ENCODE data around the gene PTPRK. TPM values are rescaled to one million over a fixed set of nuclear protein-coding genes. Genes with fewer than 3 reads are reported as not detected.

Gene PTPRK
- total RNA-seq, 1 donor from 2014 or later = 438 TPM

- no peak for DNase-seq
Measured at GRCh38 chr6:128065072-128065471, 455.3 kb downstream of the PTPRK start.

- DNase-seq = no peak
Measured at GRCh38 chr6:128064540-128064895, 455.9 kb downstream of the PTPRK start.

DNA sequence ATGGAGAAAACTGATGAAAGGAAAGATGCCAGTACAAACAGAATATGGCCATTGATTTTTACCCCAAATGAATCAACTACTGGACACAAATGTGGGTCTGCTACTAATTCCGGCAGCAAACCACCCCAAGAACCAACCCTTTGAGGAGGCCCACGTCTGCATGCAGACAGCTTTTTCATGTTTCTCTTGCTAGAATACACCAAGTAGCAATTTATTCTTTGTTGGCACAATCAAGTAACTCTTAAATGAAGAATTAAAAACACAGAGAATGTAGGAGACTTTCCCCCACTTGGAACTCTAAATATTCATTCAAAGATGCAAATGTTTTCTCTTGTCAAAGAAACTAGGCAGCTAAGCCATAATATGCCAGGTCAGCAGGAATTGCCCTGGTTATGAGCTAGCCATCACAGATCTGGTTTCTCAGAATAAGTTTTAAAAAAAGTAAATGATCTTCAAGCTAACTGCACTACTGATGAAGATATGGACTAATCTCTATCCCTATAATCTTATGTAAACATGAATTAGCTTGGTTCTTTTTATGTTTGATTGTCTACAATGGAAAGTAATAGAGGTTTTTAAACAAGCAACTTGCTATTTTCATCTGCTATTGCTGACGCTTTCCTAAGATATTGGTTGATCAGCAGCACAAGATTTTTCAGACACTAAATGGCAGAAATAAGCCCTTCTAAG is 456.4 kb downstream of the PTPRK start:
- DNase-seq = no peak

DNA sequence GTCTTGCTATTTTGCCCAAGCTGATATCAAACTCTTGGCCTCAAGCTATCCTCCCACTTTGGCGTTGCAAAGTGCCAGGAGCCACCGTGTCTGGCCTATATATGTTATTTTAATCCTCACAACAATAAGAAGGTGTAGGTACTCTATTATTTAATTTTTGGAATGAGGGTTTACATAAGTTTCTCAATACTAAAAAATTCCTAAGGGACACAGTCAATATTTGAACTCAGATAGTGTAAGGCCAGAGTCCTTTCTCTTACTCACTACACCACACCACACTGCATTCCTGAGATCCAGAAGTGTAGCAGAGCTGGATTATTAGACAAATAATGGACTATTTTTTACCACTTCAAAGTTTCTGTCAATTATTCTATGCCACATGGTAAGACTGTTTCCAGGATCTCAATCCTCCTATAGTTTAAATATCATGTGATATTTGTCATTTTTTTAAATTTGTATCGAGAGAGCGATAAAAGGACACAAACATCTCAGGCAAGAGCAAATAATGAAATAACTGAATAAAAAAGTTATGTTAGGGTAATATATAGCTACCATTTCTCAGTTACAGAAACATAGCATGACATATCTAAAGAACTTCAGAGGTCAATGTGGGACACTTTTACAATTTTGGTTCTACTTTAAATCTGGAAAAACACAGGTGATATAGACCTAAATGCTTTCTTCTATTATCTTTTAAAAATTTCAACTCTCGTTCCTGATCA is 457.4 kb downstream of the PTPRK start:
- DNase-seq = no peak

GRCh38 chr6:128057946-128058345 is 462.5 kb downstream of the PTPRK start:
- no peak for DNase-seq

DNA sequence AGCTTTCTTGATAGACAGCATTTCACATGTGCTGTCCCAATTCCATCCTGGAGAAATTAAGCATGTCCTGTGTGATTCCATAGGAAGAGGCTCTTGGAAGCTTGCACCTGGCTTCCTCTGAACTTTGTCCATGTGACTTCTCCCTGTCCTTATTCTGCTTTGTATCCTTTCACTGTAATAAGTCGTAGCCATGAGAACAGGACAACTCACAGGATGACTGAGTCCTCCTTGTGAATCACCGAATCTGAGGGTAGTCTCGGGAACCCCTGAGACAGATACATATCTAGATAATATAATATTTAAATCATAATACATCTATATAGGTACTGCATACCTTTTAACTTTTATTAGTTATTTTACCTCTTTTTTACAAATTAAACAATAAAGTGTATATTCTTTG is 462.9 kb downstream of the PTPRK start:
- DNase-seq = no peak

DNA sequence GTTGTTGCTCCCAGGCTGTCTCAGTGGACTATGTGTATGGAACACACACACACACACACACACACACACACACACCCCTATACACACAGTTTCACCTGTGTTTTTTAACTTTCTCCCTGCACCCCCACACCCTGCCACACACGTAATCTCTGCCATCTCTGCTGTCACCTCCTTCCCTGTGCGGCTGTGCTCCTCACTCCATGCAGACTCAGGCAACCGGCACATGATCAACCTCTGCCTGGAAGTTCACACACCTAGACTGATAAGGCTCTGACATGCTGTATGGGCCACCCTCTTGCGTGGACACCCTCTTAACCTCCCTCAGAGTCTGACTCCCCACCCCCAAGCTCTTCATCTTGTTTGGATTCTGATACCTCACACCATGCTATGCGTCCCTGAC is 467.3 kb downstream of the PTPRK start:
- DNase-seq = no peak

DNA sequence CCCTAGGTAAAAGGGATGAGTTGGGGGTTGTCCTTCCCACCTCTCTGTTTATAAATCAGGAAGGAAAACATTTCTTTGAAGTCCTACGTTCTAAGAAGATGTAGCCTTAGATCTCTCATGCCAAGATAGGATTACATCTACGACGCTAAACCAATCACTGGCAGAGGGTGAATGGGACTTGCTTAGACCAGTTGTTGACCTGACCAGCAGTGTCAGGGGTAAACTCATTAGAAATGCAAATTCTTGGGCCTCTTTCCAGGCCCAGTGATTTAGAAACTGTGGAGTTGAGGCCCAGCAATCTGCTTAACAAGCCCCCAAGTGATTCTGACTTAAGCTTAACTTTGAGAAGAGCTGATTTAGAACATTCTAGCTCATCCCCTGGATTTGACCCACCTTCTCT is 472.4 kb downstream of the PTPRK start:
- no peak for DNase-seq

GRCh38 chr6:128046033-128046432 is 474.4 kb downstream of the PTPRK start:
- DNase-seq = no peak

DNA sequence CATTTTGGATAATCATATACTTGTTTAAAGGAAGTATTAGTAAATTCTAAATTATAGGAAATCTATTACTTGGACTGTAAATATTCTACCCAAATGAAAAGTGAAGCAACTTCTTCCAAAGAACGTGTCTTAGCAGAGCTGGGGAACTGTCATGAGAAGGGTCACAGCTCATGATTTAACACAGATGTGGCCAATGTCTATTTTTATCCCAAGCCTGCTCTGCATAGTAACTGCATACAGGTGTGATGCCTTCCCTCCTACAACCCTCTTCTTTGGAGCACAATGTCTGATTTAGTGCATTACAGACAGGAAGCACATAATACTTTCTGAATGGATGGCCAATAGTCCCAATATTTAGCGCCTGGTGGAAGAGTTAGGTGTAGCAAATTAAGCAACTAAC is 480.9 kb downstream of the PTPRK start:
- no peak for DNase-seq

DNA sequence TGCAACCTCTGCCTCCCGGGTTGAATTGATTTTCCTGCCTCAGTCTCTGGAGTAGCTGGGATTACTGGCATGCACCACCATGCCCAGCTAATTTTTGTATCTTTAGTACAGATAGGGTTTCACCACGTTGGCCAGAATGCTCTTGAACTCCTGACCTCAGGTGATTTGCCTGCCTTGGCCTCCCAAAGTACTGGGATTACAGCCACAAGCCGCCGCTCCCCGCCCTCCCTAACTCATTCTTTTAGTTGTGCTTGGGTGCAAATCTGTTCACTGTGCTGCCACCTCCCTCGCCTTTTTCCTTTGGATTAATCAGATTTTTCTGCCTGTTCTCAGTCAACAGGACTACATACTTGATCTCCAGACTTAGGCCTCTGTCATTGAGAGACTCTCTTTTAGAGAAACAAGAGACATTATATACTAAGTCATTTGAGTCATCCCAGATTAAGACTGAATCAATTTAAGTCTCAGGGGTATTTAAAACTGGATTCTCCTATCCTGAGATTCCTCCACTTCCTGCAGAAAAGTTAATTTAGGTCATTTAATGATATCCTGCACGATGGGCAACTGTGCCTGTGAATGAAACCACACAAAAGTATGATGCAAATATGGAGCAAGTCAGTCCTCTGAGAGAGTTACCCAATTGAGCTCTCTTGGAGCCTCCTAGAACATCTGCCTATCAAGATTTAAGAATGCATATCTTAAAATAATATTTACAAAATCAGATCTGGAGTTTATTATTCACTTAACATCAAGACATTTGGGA is 483.4 kb downstream of the PTPRK start:
- DNase-seq = no peak

DNA sequence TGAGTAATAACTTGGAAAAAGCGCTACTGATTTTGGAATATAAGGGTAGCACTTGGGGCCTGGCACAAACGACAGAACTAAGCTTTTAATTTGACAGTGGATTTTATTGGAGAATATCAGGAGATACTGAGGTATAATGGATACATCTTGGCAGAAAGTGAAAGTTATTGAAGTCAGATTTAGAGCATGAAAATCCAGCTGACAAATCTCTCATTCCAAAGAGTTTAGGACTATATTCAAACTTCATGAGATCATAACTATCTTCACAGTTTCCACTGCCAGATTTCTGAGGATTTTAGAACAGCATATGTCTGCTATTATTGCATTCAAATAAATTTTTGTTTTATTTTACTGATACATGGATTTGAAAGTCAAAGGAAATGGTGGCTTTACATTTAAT is 487.2 kb downstream of the PTPRK start:
- no peak for DNase-seq

DNA sequence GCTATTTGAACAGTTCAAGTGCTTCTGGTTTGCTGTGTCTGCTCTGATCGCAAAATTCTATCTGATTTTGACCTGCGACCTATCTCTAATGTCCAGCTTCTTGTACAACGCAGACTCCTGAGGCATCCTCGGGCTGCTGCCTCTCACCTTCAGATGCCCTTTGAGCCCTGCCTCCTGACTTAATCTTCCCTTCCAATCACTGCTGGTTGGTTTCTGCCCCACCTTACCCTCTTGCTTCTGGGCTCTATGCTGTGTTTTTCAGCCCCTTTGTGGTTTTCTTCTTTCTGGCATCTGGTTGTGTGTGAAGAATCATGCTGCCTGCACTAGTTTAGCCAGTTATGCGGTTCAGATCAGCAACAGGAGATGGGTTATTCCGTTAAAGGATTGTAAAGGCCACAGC is 488.4 kb downstream of the PTPRK start:
- DNase-seq = no peak

DNA sequence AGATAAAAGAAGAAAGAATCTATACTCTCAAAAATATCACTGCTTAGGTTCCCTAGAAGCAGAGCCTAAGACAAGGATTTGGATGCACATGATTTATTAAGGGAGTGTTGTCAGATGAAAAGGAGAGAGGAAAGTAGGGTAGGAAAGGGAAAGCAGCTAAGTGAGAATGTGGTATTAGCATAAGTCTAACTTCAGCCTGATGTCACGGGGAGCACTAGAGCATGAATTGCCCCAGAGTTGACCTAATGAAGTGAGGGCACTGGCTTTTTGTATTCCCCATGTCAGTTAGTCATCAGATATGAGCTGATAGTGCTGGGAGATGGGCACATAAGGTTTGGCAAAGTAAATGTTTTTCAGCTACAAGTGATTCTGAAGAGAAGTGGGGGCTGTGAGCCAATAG is 490.6 kb downstream of the PTPRK start:
- DNase-seq = no peak

GRCh38 chr6:128028183-128028582 is 492.2 kb downstream of the PTPRK start:
- no peak for DNase-seq

- no peak for DNase-seq
Measured at GRCh38 chr6:128025478-128025877, 494.9 kb downstream of the PTPRK start.

DNA sequence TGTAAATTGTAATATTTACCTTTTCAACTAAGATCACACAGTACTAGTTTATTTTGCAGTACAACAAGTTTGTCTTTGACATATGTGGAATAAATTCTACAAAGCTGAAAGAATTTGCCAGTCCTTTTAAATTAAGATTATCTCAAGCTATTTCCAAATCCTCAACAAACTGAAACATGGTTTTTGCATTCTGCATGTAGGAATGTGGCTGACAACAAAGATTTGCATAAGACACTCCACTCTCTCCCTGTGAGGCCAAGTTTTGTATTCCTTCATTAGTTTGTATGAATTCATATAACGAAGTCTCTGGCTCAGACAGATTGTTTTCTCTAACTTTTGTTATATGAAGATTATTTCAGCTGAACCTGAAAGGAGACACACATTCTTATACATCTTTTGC is 495.4 kb downstream of the PTPRK start:
- no peak for DNase-seq

DNA sequence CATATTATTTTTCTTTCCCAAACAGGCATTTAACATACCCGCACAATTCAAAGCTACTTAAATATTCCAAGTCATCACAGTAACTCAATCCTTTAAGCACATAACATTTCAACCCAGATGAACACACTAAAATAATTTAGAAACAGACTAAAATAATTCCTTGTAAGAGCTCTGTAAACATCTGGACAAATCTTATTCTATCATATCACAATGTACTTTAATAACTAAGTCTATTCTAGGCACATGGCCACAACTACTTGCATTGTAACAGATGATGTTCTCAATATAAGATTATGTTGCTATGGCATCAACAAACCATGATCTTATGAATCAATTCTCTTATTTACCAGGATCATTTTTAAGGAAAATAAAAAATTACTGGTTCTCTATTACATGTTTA is 496.4 kb downstream of the PTPRK start:
- DNase-seq = no peak

DNA sequence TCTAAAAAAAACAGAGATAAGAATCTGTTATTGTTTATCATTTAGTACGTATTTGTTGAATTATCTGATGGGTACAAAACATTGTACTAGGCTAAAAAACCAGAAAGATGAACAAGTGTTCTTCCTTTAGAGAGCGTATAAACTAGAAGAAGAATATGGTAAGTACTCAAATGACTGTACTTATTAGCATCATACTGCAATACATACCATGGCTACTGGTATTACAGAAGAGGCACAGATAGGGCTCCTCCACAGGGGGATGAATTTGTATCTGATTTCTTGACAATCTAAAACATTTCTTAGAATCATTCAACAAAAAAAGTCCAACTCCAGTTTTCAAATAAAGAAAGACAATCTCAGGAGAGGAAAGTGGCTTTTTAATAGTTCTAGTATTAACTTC is 501.6 kb downstream of the PTPRK start:
- DNase-seq = no peak

DNA sequence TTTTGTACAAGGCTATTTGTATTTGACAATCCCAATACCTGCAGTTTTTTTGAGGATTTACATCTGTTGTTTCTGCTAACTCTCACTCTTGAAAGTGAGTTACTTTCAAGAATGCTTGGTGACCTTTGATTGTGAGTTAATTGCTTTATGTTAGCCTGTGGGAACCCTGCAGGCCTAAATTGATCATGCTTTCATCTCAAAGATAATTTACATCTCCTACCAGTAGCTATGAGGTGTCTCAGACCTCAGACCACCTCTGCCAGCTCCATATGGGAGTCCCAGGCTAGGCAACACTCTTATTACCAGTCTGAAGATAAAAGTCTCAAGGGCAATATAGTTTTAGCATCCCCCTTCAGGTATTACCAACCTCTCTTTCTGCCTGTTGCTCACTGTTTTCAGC is 503.1 kb downstream of the PTPRK start:
- DNase-seq = no peak

DNA sequence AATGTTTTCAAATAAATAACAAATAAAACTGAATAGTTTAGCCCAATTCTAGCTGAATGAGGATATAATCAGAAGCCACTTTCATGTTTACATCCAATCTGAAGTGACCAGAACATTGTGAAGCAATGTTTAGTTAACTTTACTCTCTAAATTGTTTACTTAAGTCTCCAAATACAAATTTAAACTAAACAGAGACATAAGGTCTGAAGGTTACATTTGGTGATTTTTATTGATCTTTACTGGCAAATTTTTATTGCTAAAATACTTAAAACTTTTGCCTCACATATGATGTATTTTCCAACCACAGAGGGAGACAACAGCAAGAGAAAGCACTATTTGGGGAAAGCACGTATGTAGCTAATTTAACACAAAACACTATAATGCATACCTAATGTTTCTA is 512.7 kb downstream of the PTPRK start:
- no peak for DNase-seq

- no peak for DNase-seq
Measured at GRCh38 chr6:128005009-128005408, 515.4 kb downstream of the PTPRK start.

DNA sequence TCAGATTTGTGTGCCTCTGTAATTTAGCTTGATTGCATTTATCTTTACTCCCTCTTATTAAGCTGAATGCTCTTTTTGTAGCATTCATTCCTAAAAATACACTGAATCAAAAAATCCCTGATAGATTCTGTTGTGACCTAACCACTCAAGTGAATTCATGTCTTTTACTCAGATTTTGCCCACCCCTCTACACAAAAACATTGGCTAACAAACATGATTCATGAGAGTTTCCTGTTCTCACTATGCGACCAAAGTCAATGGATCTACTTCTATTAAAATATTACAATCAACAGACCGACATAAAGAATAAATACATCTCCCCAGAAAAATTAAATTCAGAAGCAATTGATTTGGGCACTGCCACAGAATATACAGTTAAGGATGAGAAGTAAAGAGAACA is 520.0 kb downstream of the PTPRK start:
- no peak for DNase-seq

- DNase-seq = no peak
Measured at GRCh38 chr6:127998985-127999384, 521.4 kb downstream of the PTPRK start.

Data from occipital lobe (tissue), 2 donors.